ENCODE results near the gene SLC25A25. TPM values are rescaled to one million over a fixed set of nuclear protein-coding genes. Genes with fewer than 3 reads are reported as not detected.

Gene SLC25A25
- total and polyA plus RNA-seq, 2 of the 8 experiments (the other 6 are each of a cell fraction or from before 2014, with no cell fraction given): 6.5 to 18.5 TPM

GRCh38 chr9:128107468-128108268 is 39.6 kb downstream of the SLC25A25 start (continued):
- TF ChIP-seq CBX5 (IDR thresholded peaks at IDR 0.05; ENCODE audit: low read depth, low read length) (no peak), HDAC6 (IDR thresholded peaks at IDR 0.05; ENCODE audit: low read depth, low read length) (no peak), KDM5A (IDR thresholded peaks at IDR 0.05; ENCODE audit: low read length) (no peak), BRCA1 (IDR thresholded peaks at IDR 0.05; ENCODE audit: low read depth, low read length) (no peak), ASH2L (IDR thresholded peaks at IDR 0.05; ENCODE audit: low read length) (no peak)
- TF ChIP-seq, protein P1, sequence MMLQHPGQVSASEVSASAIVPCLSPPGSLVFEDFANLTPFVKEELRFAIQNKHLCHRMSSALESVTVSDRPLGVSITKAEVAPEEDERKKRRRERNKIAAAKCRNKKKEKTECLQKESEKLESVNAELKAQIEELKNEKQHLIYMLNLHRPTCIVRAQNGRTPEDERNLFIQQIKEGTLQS (IDR thresholded peaks at IDR 0.05; ENCODE audit: insufficient read depth, low read depth, low read length): no peak
